Measurements from ENCODE around the gene RAI1. TPM values are rescaled to one million over a fixed set of nuclear protein-coding genes. Genes with fewer than 3 reads are reported as not detected.

The RAI1 gene
- total and polyA plus RNA-seq, 5 experiments from 2014 or later, result 1.5 to 35.2 (median 4.0) TPM

DNA sequence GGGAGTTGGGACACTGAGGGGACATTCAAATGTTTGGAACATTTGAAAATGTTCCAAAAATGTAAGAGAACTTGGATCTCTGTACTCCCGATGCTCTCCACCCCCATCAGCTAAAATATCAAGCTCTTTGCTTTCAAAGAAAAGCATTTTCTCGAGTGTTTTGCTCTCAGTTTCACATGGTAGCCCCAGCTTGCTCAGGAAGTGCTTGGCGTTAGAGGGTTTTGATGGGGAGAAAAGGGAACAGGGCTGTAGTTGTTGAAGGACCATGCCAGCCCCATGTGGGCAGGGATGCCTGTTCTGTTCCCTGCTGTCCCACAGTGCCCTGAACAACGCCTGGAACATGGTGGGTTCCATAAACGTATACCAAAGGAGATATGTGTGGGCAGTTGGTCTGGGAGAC is 37.0 kb downstream of the RAI1 start:
- POLR2A ChIA-PET, result no interaction called here
- H3K36me3 Mint-ChIP-seq, result peaks cover 0 to 2% (median 0%) of the 10 kb centered on the region in 3 donors
- no peak for DNase-seq
- H3K4me3 Mint-ChIP-seq, result no peak overlapping the region
- no peak for ATAC-seq
- no peaks in the 10 kb centered on the region for H3K9me3 Mint-ChIP-seq
- peak overlapping the region in 3 of 10 donors; percentile 14 to 81 (median 59) for H3K27ac Mint-ChIP-seq
- H3K4me1 Mint-ChIP-seq, result peaks cover 40 to 75% (median 52%) of the 10 kb centered on the region in 4 donors
- peaks cover 0 to 11% (median 1%) of the 10 kb centered on the region in 5 donors for H3K27me3 Mint-ChIP-seq

DNA sequence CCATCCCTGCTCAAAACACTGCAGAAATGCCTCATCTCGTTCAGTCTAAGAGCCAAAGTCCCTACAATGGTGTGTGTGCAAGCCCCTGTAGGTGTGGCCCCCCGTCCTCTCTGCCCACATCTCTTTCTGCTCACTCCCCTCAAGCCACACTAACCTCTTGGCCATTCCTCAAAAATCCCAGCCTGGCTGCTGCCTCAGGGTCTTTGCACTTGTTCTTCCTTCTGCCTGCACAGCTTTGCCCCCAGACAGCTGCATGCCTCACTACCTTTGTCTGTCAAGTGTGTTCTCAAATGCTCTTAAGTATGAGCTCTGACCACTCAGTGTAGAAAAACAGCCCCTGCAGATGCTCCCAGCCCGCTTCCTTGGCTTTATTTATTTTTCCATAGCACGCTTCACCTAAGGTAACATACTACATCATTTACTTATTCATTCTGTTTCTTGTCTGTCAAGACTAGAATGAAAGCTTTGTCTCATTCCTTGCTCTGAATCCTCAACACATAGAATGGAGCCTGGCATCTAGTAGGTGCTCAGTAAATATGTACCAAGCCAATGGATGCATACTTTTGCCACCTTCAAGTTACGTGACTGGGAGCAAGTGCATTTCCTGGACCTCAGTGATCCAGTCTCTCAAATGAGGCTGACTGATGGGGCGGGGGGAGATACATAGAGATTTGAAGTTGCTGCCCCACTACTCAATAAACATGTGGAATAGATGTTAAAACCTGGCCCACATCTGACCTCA is 38.1 kb downstream of the RAI1 start:
- POLR2A ChIA-PET, result interaction anchor here (0.5 kb wide), 1 partner anchor 16 kb away, joined by 5 read pairs; no protein-coding TSS in a partner anchor
- DNase-seq, result no peak
- Mint-ChIP-seq H3K9me3 (no peaks in the 10 kb centered on the region), H3K4me1 (peaks cover 38 to 78% (median 49%) of the 10 kb centered on the region in 4 donors), H3K27me3 (peaks cover 0 to 11% (median 1%) of the 10 kb centered on the region in 5 donors), H3K4me3 (no peak overlapping the region), H3K27ac (peak overlapping the region in 4 of 10 donors; percentile 11 to 83 (median 30)), H3K36me3 (peaks cover 0 to 2% (median 0%) of the 10 kb centered on the region in 3 donors)
- no peak for ATAC-seq

DNA sequence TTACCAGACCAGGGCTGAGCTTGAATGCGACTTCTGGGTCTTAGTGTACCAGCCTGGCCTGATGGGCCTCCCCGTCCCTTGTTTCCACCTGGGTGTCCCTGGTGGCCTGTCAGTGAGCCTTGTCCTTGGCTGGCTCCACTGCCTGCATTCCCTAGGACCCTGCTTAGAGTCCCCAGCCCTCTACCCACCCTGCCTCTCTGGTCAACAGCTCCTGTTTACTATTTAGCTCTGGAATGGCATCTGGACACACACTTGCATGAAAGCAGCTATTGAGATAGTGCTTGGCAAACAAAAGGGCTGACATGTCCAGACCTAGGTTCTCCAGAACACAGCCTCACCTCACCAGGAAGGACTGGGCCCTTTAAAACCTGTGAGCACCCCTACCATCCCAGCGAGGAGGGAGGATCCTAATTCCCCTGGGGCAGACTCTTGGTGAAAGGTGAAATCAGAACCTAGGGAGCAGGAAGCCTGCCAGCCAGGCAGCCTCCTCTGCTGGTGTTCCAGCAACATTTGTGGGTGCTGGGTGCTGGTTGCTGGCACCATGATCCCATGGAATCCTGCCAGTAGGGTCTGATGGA is 38.8 kb downstream of the RAI1 start:
- ATAC-seq (no peak), DNase-seq (no peak)
- H3K27ac Mint-ChIP-seq, result no peak overlapping the region
- peaks cover 0 to 11% (median 1%) of the 10 kb centered on the region in 5 donors for H3K27me3 Mint-ChIP-seq
- no peaks in the 10 kb centered on the region for H3K9me3 Mint-ChIP-seq
- H3K36me3 Mint-ChIP-seq, result peaks cover 0 to 2% (median 0%) of the 10 kb centered on the region in 3 donors
- peaks cover 38 to 76% (median 46%) of the 10 kb centered on the region in 4 donors for H3K4me1 Mint-ChIP-seq
- no peak overlapping the region for H3K4me3 Mint-ChIP-seq
- POLR2A ChIA-PET, result interaction anchor here (0.5 kb wide), 1 partner anchor 15 kb away, joined by 5 read pairs; no protein-coding TSS in a partner anchor

GRCh38 chr17:17721140-17721668 is 39.9 kb downstream of the RAI1 start:
- no peak for ATAC-seq
- no peaks in the 10 kb centered on the region for H3K36me3 Mint-ChIP-seq
- no peaks in the 10 kb centered on the region for H3K9me3 Mint-ChIP-seq
- H3K4me1 Mint-ChIP-seq, result peaks cover 39 to 78% (median 48%) of the 10 kb centered on the region in 4 donors
- no peak for DNase-seq
- POLR2A ChIA-PET, result no interaction called here
- peak overlapping the region in 8 of 10 donors; percentile 6 to 95 (median 76) for H3K4me3 Mint-ChIP-seq
- H3K27me3 Mint-ChIP-seq, result peaks cover 0 to 11% (median 1%) of the 10 kb centered on the region in 5 donors
- H3K27ac Mint-ChIP-seq, result peak overlapping the region in 1 of 10 donors; percentile 35

DNA sequence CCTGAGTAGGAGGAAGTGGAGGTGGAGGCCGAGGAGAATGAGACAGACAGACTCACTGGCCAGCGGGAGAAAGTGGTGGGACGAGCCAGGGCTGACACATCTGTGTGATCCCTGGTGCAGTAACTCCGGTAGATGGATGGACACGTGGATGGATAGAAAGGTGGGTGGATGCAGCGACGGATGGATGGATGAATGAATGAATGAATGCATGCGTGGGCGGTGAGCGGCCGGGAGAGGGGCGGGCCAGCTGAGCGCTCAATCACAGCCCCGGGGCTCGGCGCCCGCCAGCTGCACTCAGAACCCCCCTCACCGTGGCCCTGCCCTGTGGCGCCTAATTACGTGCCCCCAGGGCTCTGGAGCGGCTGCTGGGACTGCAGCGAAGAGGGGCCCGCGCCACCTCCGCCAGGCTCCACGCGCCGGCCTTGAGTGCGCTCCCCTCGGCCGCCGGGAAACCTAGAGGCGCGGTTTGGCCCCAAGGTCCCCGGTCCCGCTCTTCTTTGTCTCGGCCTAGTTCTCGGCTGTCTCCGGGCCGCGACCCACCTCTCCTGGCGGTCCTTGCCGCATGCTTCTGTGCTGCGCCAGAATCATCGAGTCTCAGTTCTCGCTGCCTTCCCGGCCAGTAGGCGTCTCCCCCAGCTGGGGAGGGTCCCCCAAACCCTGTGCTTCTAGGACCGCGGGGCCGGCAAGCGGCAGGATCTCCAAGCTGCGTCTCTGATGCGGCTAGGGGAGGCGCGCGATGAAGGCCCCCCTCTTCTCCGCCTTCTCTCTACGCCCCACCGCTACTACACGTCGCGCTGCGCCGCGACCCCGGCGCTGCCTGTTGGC is 41.0 kb downstream of the RAI1 start:
- Mint-ChIP-seq H3K4me1 (peaks cover 42 to 77% (median 50%) of the 10 kb centered on the region in 4 donors), H3K4me3 (peak overlapping the region; percentile 78 to 96 (median 90)), H3K9me3 (no peaks in the 10 kb centered on the region), H3K36me3 (no peaks in the 10 kb centered on the region), H3K27ac (peak overlapping the region in 6 of 10 donors; percentile 18 to 94 (median 66)), H3K27me3 (peaks cover 0 to 11% (median 1%) of the 10 kb centered on the region in 5 donors)
- DNase-seq (peak in 2 of 10 donors; percentile 39 to 44), ATAC-seq (peak; percentile 25 to 27)
- POLR2A ChIA-PET, result interaction anchor here (1.3 kb wide), 1 partner anchor 18 kb away, joined by 3 read pairs; no protein-coding TSS in a partner anchor

GRCh38 chr17:17722906-17723353 is 41.7 kb downstream of the RAI1 start:
- peak overlapping the region; percentile 72 to 96 (median 90) for H3K4me3 Mint-ChIP-seq
- peak in 1 of 2 donors; percentile 8 for ATAC-seq
- peaks cover 38 to 73% (median 47%) of the 10 kb centered on the region in 4 donors for H3K4me1 Mint-ChIP-seq
- H3K27me3 Mint-ChIP-seq, result peaks cover 0 to 11% (median 1%) of the 10 kb centered on the region in 5 donors
- POLR2A ChIA-PET, result interaction anchor here (0.9 to 1.3 kb wide), 2 partner anchors 17 to 229 kb away, joined by 3 to 7 read pairs; no protein-coding TSS in a partner anchor
- peak overlapping the region in 7 of 10 donors; percentile 13 to 94 (median 59) for H3K27ac Mint-ChIP-seq
- H3K9me3 Mint-ChIP-seq, result no peaks in the 10 kb centered on the region
- no peaks in the 10 kb centered on the region for H3K36me3 Mint-ChIP-seq
- no peak for DNase-seq

DNA sequence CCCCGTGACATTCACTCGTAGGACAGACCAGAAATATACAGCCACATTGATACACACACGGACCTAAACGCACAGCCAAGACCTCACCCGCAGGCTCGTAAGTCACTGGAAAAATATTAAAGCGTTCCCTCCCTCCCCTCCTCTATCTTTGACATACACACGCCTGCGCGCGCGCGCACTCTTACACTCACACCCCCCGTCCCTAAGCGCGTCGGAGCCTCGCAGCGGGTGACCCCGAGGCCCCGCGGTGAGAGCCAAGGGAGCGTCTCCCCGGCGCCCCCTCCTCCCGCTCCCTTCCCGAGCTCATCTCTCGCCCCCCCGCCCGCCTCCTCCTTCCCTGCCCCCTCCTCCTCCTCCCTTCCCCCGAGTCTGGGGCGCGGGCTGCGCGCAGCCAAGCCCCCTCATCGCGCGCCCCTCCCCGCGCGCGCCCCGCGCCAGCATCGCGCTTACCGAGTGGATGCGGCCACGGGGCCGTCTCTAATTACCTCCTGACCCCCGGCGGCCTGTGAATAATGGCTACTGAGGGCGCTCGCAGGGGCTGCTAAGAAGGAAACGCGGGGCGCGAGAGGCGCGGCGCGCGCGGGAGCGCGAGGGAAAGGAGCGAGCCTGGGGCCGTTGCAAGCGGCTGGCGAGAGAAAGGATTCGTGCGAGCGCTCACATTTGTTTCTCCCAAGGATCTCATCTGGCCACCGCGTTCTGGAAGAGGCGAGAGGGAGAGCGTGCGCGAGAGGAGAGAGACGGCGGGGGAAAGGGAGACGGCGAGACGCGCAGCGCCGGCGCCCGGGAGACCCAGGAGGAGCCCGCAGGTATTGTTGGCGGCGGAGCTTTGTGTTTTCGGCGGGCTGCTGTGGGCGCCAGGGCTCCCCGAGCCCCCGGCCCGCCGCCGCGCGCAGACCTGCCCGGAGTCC is 42.4 kb downstream of the RAI1 start:
- POLR2A ChIA-PET, result interaction anchor here (0.6 to 1.5 kb wide), 7 partner anchors 9 to 228 kb away, joined by 3 to 12 read pairs (median 4); no protein-coding TSS in a partner anchor
- ATAC-seq (peak; percentile 47 to 64), DNase-seq (peak in 6 of 10 donors; percentile 18 to 42 (median 34))
- no peaks in the 10 kb centered on the region for H3K36me3 Mint-ChIP-seq
- peaks cover 0 to 11% (median 1%) of the 10 kb centered on the region in 5 donors for H3K27me3 Mint-ChIP-seq
- peak overlapping the region in 7 of 10 donors; percentile 28 to 94 (median 80) for H3K27ac Mint-ChIP-seq
- H3K9me3 Mint-ChIP-seq, result no peaks in the 10 kb centered on the region
- H3K4me1 Mint-ChIP-seq, result peaks cover 38 to 72% (median 50%) of the 10 kb centered on the region in 4 donors
- peak overlapping the region; percentile 87 to 96 (median 92) for H3K4me3 Mint-ChIP-seq

GRCh38 chr17:17724307-17725010 is 43.2 kb downstream of the RAI1 start:
- H3K36me3 Mint-ChIP-seq, result no peaks in the 10 kb centered on the region
- H3K27ac Mint-ChIP-seq, result peak overlapping the region in 6 of 10 donors; percentile 28 to 85 (median 78)
- DNase-seq (peak in 1 of 10 donors; percentile 15), ATAC-seq (peak in 1 of 2 donors; percentile 24)
- peak overlapping the region; percentile 84 to 96 (median 88) for H3K4me3 Mint-ChIP-seq
- POLR2A ChIA-PET, result interaction anchor here (0.6 to 1.5 kb wide), 5 partner anchors 10 to 309 kb away, joined by 3 to 12 read pairs (median 4); no protein-coding TSS in a partner anchor
- H3K4me1 Mint-ChIP-seq, result peaks cover 34 to 71% (median 51%) of the 10 kb centered on the region in 4 donors
- peaks cover 0 to 11% (median 1%) of the 10 kb centered on the region in 5 donors for H3K27me3 Mint-ChIP-seq
- H3K9me3 Mint-ChIP-seq, result no peaks in the 10 kb centered on the region

DNA sequence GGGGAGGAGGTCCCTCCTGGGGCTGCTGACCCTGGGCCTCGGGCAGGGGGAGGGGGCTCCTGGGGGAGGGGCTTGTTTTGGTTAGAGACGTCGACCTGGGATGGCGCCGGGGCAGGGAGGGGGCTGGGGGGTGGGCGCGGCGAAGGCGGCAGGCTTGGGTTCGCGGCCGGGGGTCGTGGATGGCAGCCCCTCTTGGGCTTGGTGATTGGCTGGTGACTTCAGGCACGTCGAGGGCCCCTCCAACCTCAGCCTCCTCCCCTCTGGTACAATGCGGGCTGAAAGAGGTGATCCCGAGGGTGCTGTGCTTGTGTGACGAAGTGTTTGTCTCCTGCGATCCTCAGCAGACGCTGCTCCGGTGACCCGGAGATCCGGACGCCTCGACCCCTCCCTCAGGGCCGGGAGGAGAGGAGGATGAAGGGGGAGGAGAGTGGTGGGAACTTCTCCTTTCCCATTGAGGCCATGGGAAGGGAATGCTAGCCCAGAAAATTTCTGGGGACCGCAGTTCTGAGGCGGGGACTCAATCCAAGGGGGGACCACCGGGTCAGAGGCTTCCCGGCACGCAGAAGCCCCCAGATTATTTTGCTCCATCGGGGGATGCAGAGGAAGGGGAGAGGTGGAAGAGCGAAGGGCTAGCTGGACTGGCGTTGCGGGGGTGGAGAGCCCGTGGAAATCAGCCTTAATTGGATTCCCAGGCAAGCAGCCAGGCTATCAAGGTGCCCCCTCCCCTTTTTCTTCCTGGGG is 43.9 kb downstream of the RAI1 start:
- no peaks in the 10 kb centered on the region for H3K9me3 Mint-ChIP-seq
- H3K27ac Mint-ChIP-seq, result peak overlapping the region in 8 of 10 donors; percentile 20 to 97 (median 85)
- ATAC-seq, result no peak
- peaks cover 39 to 76% (median 56%) of the 10 kb centered on the region in 4 donors for H3K4me1 Mint-ChIP-seq
- no peaks in the 10 kb centered on the region for H3K36me3 Mint-ChIP-seq
- H3K27me3 Mint-ChIP-seq, result peaks cover 0 to 11% (median 1%) of the 10 kb centered on the region in 5 donors
- no peak for DNase-seq
- POLR2A ChIA-PET, result interaction anchor here (0.9 to 1.5 kb wide), 4 partner anchors 11 to 308 kb away, joined by 3 to 12 read pairs (median 4); no protein-coding TSS in a partner anchor
- peak overlapping the region; percentile 55 to 95 (median 72) for H3K4me3 Mint-ChIP-seq

All from naive thymus-derived CD8-positive, alpha-beta T cell (primary cell).